ENCODE data around the gene PLCB4.
"Not testable (repeated sequence)": the region's sequence is repeated elsewhere in the genome, so short reads cannot be mapped to it uniquely, and the experiment has no call there.

Gene PLCB4

GRCh38 chr20:9385345-9386310 is 316.7 kb downstream of the PLCB4 start:
- not testable (repeated sequence) for H3K79me1 ChIP-seq (ENCODE audit: low read depth, low read length); H3K4me1 ChIP-seq (ENCODE audit: control insufficient read depth in 2 of 2, insufficient read depth in 1 of 2, low read depth in 1 of 2, low read length in 2 of 2); H3K4ac ChIP-seq (ENCODE audit: low read length); H3K27ac ChIP-seq (replicated peaks; ENCODE audit: low read length); DNase-seq (ENCODE audit: low spot score); H3K9ac ChIP-seq (ENCODE audit: low read depth, low read length, poor library complexity); H4K91ac ChIP-seq (ENCODE audit: low read depth, low read length, poor library complexity); H2AFZ ChIP-seq (ENCODE audit: low read length); H2AK5ac ChIP-seq (ENCODE audit: low read depth, low read length); H3K4me2 ChIP-seq (ENCODE audit: insufficient read depth, low read length, poor library complexity, severe bottlenecking); H2BK5ac ChIP-seq (ENCODE audit: low read length); H2BK12ac ChIP-seq (ENCODE audit: low read length); H3K23ac ChIP-seq (ENCODE audit: low read depth, low read length, poor library complexity); H3K36me3 ChIP-seq (replicated peaks in 1 of 2; ENCODE audit: control insufficient read depth in 2 of 2, insufficient read depth in 2 of 2, low read length in 2 of 2); H3K27me3 ChIP-seq (ENCODE audit: control insufficient read depth in 3 of 3, insufficient read depth in 3 of 3, low read depth in 1 of 3, low read length in 3 of 3); H2BK120ac ChIP-seq (ENCODE audit: low read depth, low read length); H3K14ac ChIP-seq (ENCODE audit: low read length); H4K8ac ChIP-seq (ENCODE audit: low read depth, low read length); H2BK15ac ChIP-seq (ENCODE audit: low read length)
- peaks cover 2 to 16% of the 10 kb centered on the region in 2 donors for H3K9me3 ChIP-seq (replicated peaks in 1 of 2; ENCODE audit: control insufficient read depth in 2 of 2, insufficient read depth in 1 of 2, low read depth in 1 of 2, low read length in 2 of 2)
- WGBS, 2 donors (ENCODE audit: extremely low coverage in 2 of 2, insufficient read length in 2 of 2, insufficient replicate concordance in 1 of 2) = no CpG with 5 or more reads among the region's 61 CpGs
- H3K18ac ChIP-seq (ENCODE audit: low read length) = peak overlapping the region; percentile 38
- H3K4me3 ChIP-seq (ENCODE audit: low read length in 2 of 2) = peak overlapping the region in 1 of 2 donors; percentile 68

- Histone ChIP-seq H2AK5ac (ENCODE audit: low read depth, low read length) (no peak overlapping the region), H3K14ac (ENCODE audit: low read length) (no peak overlapping the region), H3K18ac (ENCODE audit: low read length) (no peak overlapping the region), H4K8ac (ENCODE audit: low read depth, low read length) (no peak overlapping the region), H2BK5ac (ENCODE audit: low read length) (no peak overlapping the region), H3K4me3 (ENCODE audit: low read length in 2 of 2) (no peak overlapping the region), H3K4ac (ENCODE audit: low read length) (no peak overlapping the region), H2BK12ac (ENCODE audit: low read length) (no peak overlapping the region), H2AFZ (ENCODE audit: low read length) (no peak overlapping the region), H3K36me3 (replicated peaks in 1 of 2; ENCODE audit: control insufficient read depth in 2 of 2, insufficient read depth in 2 of 2, low read length in 2 of 2) (peaks cover 2 to 14% of the 10 kb centered on the region in 2 donors), H3K9ac (ENCODE audit: low read depth, low read length, poor library complexity) (no peak overlapping the region), H3K27ac (replicated peaks; ENCODE audit: low read length) (no peak overlapping the region), H3K4me1 (ENCODE audit: control insufficient read depth in 2 of 2, insufficient read depth in 1 of 2, low read depth in 1 of 2, low read length in 2 of 2) (no peaks in the 10 kb centered on the region), H4K91ac (ENCODE audit: low read depth, low read length, poor library complexity) (no peak overlapping the region), H3K79me1 (ENCODE audit: low read depth, low read length) (no peaks in the 10 kb centered on the region), H2BK120ac (ENCODE audit: low read depth, low read length) (no peak overlapping the region), H3K4me2 (ENCODE audit: insufficient read depth, low read length, poor library complexity, severe bottlenecking) (no peak overlapping the region), H2BK15ac (ENCODE audit: low read length) (no peak overlapping the region), H3K27me3 (ENCODE audit: control insufficient read depth in 3 of 3, insufficient read depth in 3 of 3, low read depth in 1 of 3, low read length in 3 of 3) (no peaks in the 10 kb centered on the region), H3K23ac (ENCODE audit: low read depth, low read length, poor library complexity) (no peak overlapping the region), H3K9me3 (replicated peaks in 1 of 2; ENCODE audit: control insufficient read depth in 2 of 2, insufficient read depth in 1 of 2, low read depth in 1 of 2, low read length in 2 of 2) (peaks cover 2 to 12% of the 10 kb centered on the region in 2 donors)
- DNase-seq (ENCODE audit: low spot score) = no peak
- WGBS, 2 donors (ENCODE audit: extremely low coverage in 2 of 2, insufficient read length in 2 of 2, insufficient replicate concordance in 1 of 2) = no CpG with 5 or more reads among the region's 8 CpGs
These were observed 319.4 kb downstream of the PLCB4 start for GRCh38 chr20:9388160-9388812.

GRCh38 chr20:9388813-9389161 is 319.9 kb downstream of the PLCB4 start:
- no peak overlapping the region for H3K18ac ChIP-seq (ENCODE audit: low read length)
- no peak overlapping the region for H2BK120ac ChIP-seq (ENCODE audit: low read depth, low read length)
- H4K91ac ChIP-seq (ENCODE audit: low read depth, low read length, poor library complexity) = no peak overlapping the region
- H3K4me3 ChIP-seq (ENCODE audit: low read length in 2 of 2) = no peak overlapping the region
- no peaks in the 10 kb centered on the region for H3K27me3 ChIP-seq (ENCODE audit: control insufficient read depth in 3 of 3, insufficient read depth in 3 of 3, low read depth in 1 of 3, low read length in 3 of 3)
- no peak for DNase-seq (ENCODE audit: low spot score)
- H3K36me3 ChIP-seq (replicated peaks in 1 of 2; ENCODE audit: control insufficient read depth in 2 of 2, insufficient read depth in 2 of 2, low read length in 2 of 2) = peaks cover 2 to 14% of the 10 kb centered on the region in 2 donors
- H2BK15ac ChIP-seq (ENCODE audit: low read length) = no peak overlapping the region
- no peaks in the 10 kb centered on the region for H3K79me1 ChIP-seq (ENCODE audit: low read depth, low read length)
- no peak overlapping the region for H3K23ac ChIP-seq (ENCODE audit: low read depth, low read length, poor library complexity)
- H3K4me1 ChIP-seq (ENCODE audit: control insufficient read depth in 2 of 2, insufficient read depth in 1 of 2, low read depth in 1 of 2, low read length in 2 of 2) = no peaks in the 10 kb centered on the region
- no peak overlapping the region for H3K9ac ChIP-seq (ENCODE audit: low read depth, low read length, poor library complexity)
- H3K4me2 ChIP-seq (ENCODE audit: insufficient read depth, low read length, poor library complexity, severe bottlenecking) = no peak overlapping the region
- no peak overlapping the region for H4K8ac ChIP-seq (ENCODE audit: low read depth, low read length)
- no peak overlapping the region for H3K4ac ChIP-seq (ENCODE audit: low read length)
- no peak overlapping the region for H3K14ac ChIP-seq (ENCODE audit: low read length)
- H3K9me3 ChIP-seq (replicated peaks in 1 of 2; ENCODE audit: control insufficient read depth in 2 of 2, insufficient read depth in 1 of 2, low read depth in 1 of 2, low read length in 2 of 2) = peaks cover 2 to 10% of the 10 kb centered on the region in 2 donors
- no peak overlapping the region for H2AFZ ChIP-seq (ENCODE audit: low read length)
- no peak overlapping the region for H2BK5ac ChIP-seq (ENCODE audit: low read length)
- no peak overlapping the region for H2BK12ac ChIP-seq (ENCODE audit: low read length)
- no peak overlapping the region for H2AK5ac ChIP-seq (ENCODE audit: low read depth, low read length)
- H3K27ac ChIP-seq (replicated peaks; ENCODE audit: low read length) = no peak overlapping the region
- WGBS, 2 donors (ENCODE audit: extremely low coverage in 2 of 2, insufficient read length in 2 of 2, insufficient replicate concordance in 1 of 2) = no CpG with 5 or more reads among the region's 2 CpGs

- no peak overlapping the region for H3K27ac ChIP-seq (replicated peaks; ENCODE audit: low read length)
- no peak overlapping the region for H3K23ac ChIP-seq (ENCODE audit: low read depth, low read length, poor library complexity)
These were observed 320.5 kb downstream of the PLCB4 start for GRCh38 chr20:9389346-9389745.

More at GRCh38 chr20:9389346-9389745, 320.5 kb downstream of the PLCB4 start:
- Histone ChIP-seq H2BK12ac (ENCODE audit: low read length) (no peak overlapping the region), H3K36me3 (replicated peaks in 1 of 2; ENCODE audit: control insufficient read depth in 2 of 2, insufficient read depth in 2 of 2, low read length in 2 of 2) (peaks cover 2 to 12% of the 10 kb centered on the region in 2 donors), H3K4me1 (ENCODE audit: control insufficient read depth in 2 of 2, insufficient read depth in 1 of 2, low read depth in 1 of 2, low read length in 2 of 2) (no peaks in the 10 kb centered on the region), H2BK5ac (ENCODE audit: low read length) (no peak overlapping the region), H2BK15ac (ENCODE audit: low read length) (no peak overlapping the region), H3K27me3 (ENCODE audit: control insufficient read depth in 3 of 3, insufficient read depth in 3 of 3, low read depth in 1 of 3, low read length in 3 of 3) (no peaks in the 10 kb centered on the region), H2BK120ac (ENCODE audit: low read depth, low read length) (no peak overlapping the region), H2AFZ (ENCODE audit: low read length) (no peak overlapping the region), H4K91ac (ENCODE audit: low read depth, low read length, poor library complexity) (no peak overlapping the region), H3K9ac (ENCODE audit: low read depth, low read length, poor library complexity) (no peak overlapping the region), H2AK5ac (ENCODE audit: low read depth, low read length) (no peak overlapping the region), H3K9me3 (replicated peaks in 1 of 2; ENCODE audit: control insufficient read depth in 2 of 2, insufficient read depth in 1 of 2, low read depth in 1 of 2, low read length in 2 of 2) (peaks cover 2 to 5% of the 10 kb centered on the region in 2 donors), H3K14ac (ENCODE audit: low read length) (no peak overlapping the region), H3K4me2 (ENCODE audit: insufficient read depth, low read length, poor library complexity, severe bottlenecking) (no peak overlapping the region), H4K8ac (ENCODE audit: low read depth, low read length) (no peak overlapping the region), H3K79me1 (ENCODE audit: low read depth, low read length) (no peaks in the 10 kb centered on the region), H3K4ac (ENCODE audit: low read length) (no peak overlapping the region), H3K18ac (ENCODE audit: low read length) (no peak overlapping the region), H3K4me3 (ENCODE audit: low read length in 2 of 2) (no peak overlapping the region)
- WGBS, 2 donors (ENCODE audit: extremely low coverage in 2 of 2, insufficient read length in 2 of 2, insufficient replicate concordance in 1 of 2) = no CpG with 5 or more reads among the region's 1 CpG
- no peak for DNase-seq (ENCODE audit: low spot score)
